IMR-90 (cell line): ENCODE results near the gene SMARCD1. TPM values are rescaled to one million over a fixed set of nuclear protein-coding genes. Genes with fewer than 3 reads are reported as not detected.

Experiments used
- ATAC-seq: fragments of 200-7000 bp; cut with Tn5 transposase; 2 replicates; pipeline ENCODE4 v1.9.1; 2020; ENCODE audit warnings: low read depth, mild to moderate bottlenecking, moderate library complexity
- BruUV-seq: library from RNA; stranded (reverse); fragments of 400-500 nt; replicated peaks from 2 replicates; lab custom pipeline; 2021; lab: Mats Ljungman, UMichigan
- CTCF ChIA-PET: fragments of 300-600 bp; formaldehyde crosslinking; extraction: SDS; loops from one replicate; lab custom pipeline; 2021; ENCODE audit warnings: antibody characterized with exemption; lab: Yijun Ruan, JAX
- POLR2A ChIA-PET: fragments of 300-600 bp; sonication (Branson Sonifier 250); formaldehyde crosslinking; loops from one replicate; lab custom pipeline; 2022; ENCODE audit warnings: antibody characterized with exemption; ENCODE audit not compliant: unreplicated experiment; lab: Charles Lee
- DNase-seq: peaks from one replicate; pipeline ENCODE4 v3.0.0; 2013
- H2AFZ ChIP-seq: replicated peaks from 2 replicates; pipeline ENCODE3; 2013; ENCODE audit warnings: low read length, mild to moderate bottlenecking; ENCODE audit not compliant: poor library complexity
- H2AK5ac ChIP-seq: 2 replicates; pipeline ENCODE4 v1.6.1; 2013; ENCODE audit warnings: low read depth, low read length, inconsistent platforms
- H2AK9ac ChIP-seq: replicated peaks from 2 replicates; pipeline ENCODE3; 2013; ENCODE audit warnings: mild to moderate bottlenecking, low read depth, low read length, moderate library complexity; ENCODE audit not compliant: poor library complexity
- H2BK120ac ChIP-seq: 2 replicates; pipeline ENCODE4 v1.6.1; 2013; ENCODE audit warnings: low read depth, low read length, inconsistent platforms
- H2BK15ac ChIP-seq: 3 replicates; pipeline ENCODE4 v1.6.1; 2013; ENCODE audit warnings: low read depth, low read length, inconsistent platforms
- H2BK20ac ChIP-seq: 2 replicates; pipeline ENCODE4 v1.6.1; 2013; ENCODE audit warnings: low read depth, mild to moderate bottlenecking, inconsistent platforms, low read length, moderate library complexity
- H2BK5ac ChIP-seq: 2 replicates; pipeline ENCODE4 v1.6.1; 2013; ENCODE audit warnings: mild to moderate bottlenecking, low read depth, low read length, inconsistent platforms; ENCODE audit not compliant: poor library complexity, severe bottlenecking
- H3K14ac ChIP-seq: replicated peaks from 2 replicates; pipeline ENCODE4 v1.6.1; 2013; ENCODE audit warnings: low read depth, low read length, inconsistent platforms
- H3K18ac ChIP-seq: 2 replicates; pipeline ENCODE4 v1.6.1; 2013; ENCODE audit warnings: low read depth, low read length, control low read depth
- H3K23ac ChIP-seq: 2 replicates; pipeline ENCODE4 v1.6.1; 2013; ENCODE audit warnings: low read depth, low read length, inconsistent platforms
- H3K27ac ChIP-seq: 2 replicates; pipeline ENCODE4 v1.5.1; 2013; ENCODE audit warnings: mild to moderate bottlenecking, control low read depth, low read length; ENCODE audit not compliant: insufficient read depth
- H3K27me3 ChIP-seq: 2 replicates; pipeline ENCODE4 v1.6.1; 2013; ENCODE audit warnings: low read length; ENCODE audit not compliant: control insufficient read depth, insufficient read depth
- H3K36me3 ChIP-seq: 2 replicates; pipeline ENCODE4 v1.6.1; 2013; ENCODE audit warnings: low read length, mixed read lengths; ENCODE audit not compliant: control insufficient read depth, insufficient read depth
- H3K4ac ChIP-seq: 2 replicates; pipeline ENCODE4 v1.6.1; 2013; ENCODE audit warnings: low read depth, low read length, inconsistent platforms
- H3K4me1 ChIP-seq: 2 replicates; pipeline ENCODE4 v1.6.1; 2013; ENCODE audit warnings: low read length, mixed read lengths; ENCODE audit not compliant: control insufficient read depth, insufficient read depth
- H3K4me2 ChIP-seq: 2 replicates; pipeline ENCODE4 v1.6.1; 2013; ENCODE audit warnings: low read depth, mild to moderate bottlenecking, control low read depth, low read length, moderate library complexity
- H3K4me3 ChIP-seq: 2 replicates; pipeline ENCODE4 v1.5.1; 2013; ENCODE audit warnings: low read depth, mild to moderate bottlenecking, control low read depth, low read length, moderate library complexity; ENCODE audit not compliant: insufficient read depth
- H3K56ac ChIP-seq: 2 replicates; pipeline ENCODE4 v1.6.1; 2013; ENCODE audit warnings: low read length, inconsistent platforms; ENCODE audit not compliant: insufficient read depth; ENCODE audit errors: extremely low read depth
- H3K79me1 ChIP-seq, 2 experiments: 2 replicates each; pipeline ENCODE4 v1.6.1; 2013; ENCODE audit warnings: low read length in 2 of 2, inconsistent platforms in 1 of 2, low read depth in 1 of 2
- H3K9ac ChIP-seq: 2 replicates; pipeline ENCODE4 v1.6.1; 2013; ENCODE audit warnings: low read depth, low read length, control low read depth
- H3K9me1 ChIP-seq: 2 replicates; pipeline ENCODE4 v1.6.1; 2013; ENCODE audit warnings: low read length, inconsistent platforms; ENCODE audit not compliant: insufficient read depth
- H3K9me3 ChIP-seq: 2 replicates; pipeline ENCODE4 v1.6.1; 2013; ENCODE audit warnings: low read length; ENCODE audit not compliant: control insufficient read depth, insufficient read depth
- H4K20me1 ChIP-seq: 2 replicates; pipeline ENCODE4 v1.6.1; 2013; ENCODE audit warnings: low read length, inconsistent platforms; ENCODE audit not compliant: insufficient read depth
- H4K5ac ChIP-seq: 2 replicates; pipeline ENCODE4 v1.6.1; 2013; ENCODE audit warnings: mild to moderate bottlenecking, low read depth, low read length, control low read depth
- H4K8ac ChIP-seq, 2 experiments: 2 replicates each; pipeline ENCODE4 v1.6.1; 2013; ENCODE audit warnings: low read depth in 2 of 2, low read length in 2 of 2, control low read depth in 1 of 2, inconsistent platforms in 1 of 2
- H4K91ac ChIP-seq: 2 replicates; pipeline ENCODE4 v1.6.1; 2013; ENCODE audit warnings: low read depth, low read length, inconsistent platforms; ENCODE audit not compliant: insufficient read depth
- BHLHE40 ChIP-seq: fragments of 150-350 bp; IDR thresholded peaks from 2 replicates; pipeline ENCODE4 v1.6.1; 2016; ENCODE audit warnings: mild to moderate bottlenecking, low read depth, low read length
- CEBPB ChIP-seq: IDR thresholded peaks from 2 replicates; pipeline ENCODE4 v1.6.1; 2012; ENCODE audit warnings: low read depth, low read length, improper control_type of control experiment
- CHD1 ChIP-seq: IDR thresholded peaks from 2 replicates; pipeline ENCODE4 v1.6.1; 2012; ENCODE audit warnings: low read depth, low read length, improper control_type of control experiment
- CTCF ChIP-seq: conservative IDR thresholded peaks from 2 replicates; pipeline ENCODE4 v1.5.1; 2012; ENCODE audit warnings: mild to moderate bottlenecking, low read depth, low read length, improper control_type of control experiment
- FOS ChIP-seq: fragments of 150-350 bp; IDR thresholded peaks from 2 replicates; pipeline ENCODE4 v1.6.1; 2016; ENCODE audit warnings: low read depth, low read length
- MAFK ChIP-seq: IDR thresholded peaks from 2 replicates; pipeline ENCODE4 v1.6.1; 2012; ENCODE audit warnings: low read depth, low read length, improper control_type of control experiment
- MAZ ChIP-seq: IDR thresholded peaks from 2 replicates; pipeline ENCODE4 v1.6.1; 2012; ENCODE audit warnings: low read depth, mild to moderate bottlenecking, low read length, improper control_type of control experiment, moderate library complexity, borderline replicate concordance
- MXI1 ChIP-seq: IDR thresholded peaks from 2 replicates; pipeline ENCODE4 v1.6.1; 2012; ENCODE audit warnings: low read depth, mild to moderate bottlenecking, low read length, moderate library complexity, borderline replicate concordance
- NFE2L2 ChIP-seq: fragments of 150-350 bp; IDR thresholded peaks from 2 replicates; pipeline ENCODE4 v1.6.1; 2016; ENCODE audit warnings: low read depth, mild to moderate bottlenecking, low read length
- POLR2A ChIP-seq: IDR thresholded peaks from 2 replicates; pipeline ENCODE4 v1.6.1; 2012; ENCODE audit warnings: mild to moderate bottlenecking, low read depth, low read length
- RAD21 ChIP-seq: IDR thresholded peaks from 2 replicates; pipeline ENCODE4 v1.6.1; 2012; ENCODE audit warnings: low read length, improper control_type of control experiment
- RCOR1 ChIP-seq: IDR thresholded peaks from 2 replicates; pipeline ENCODE4 v1.6.1; 2012; ENCODE audit warnings: mild to moderate bottlenecking, low read length, improper control_type of control experiment; ENCODE audit not compliant: insufficient replicate concordance
- RFX5 ChIP-seq: IDR thresholded peaks from 2 replicates; pipeline ENCODE4 v1.8.0; 2012; ENCODE audit warnings: low read depth, mild to moderate bottlenecking, low read length, moderate library complexity
- SMC3 ChIP-seq: fragments of 150-350 bp; IDR thresholded peaks from 2 replicates; pipeline ENCODE4 v1.6.1; 2016; ENCODE audit warnings: low read depth, mild to moderate bottlenecking, antibody characterized with exemption, low read length, moderate library complexity
- WGBS, 2 experiments: methylation state at CpG; one replicate each; pipeline versions ENCODE4 v1.1.5 to v1.1.7; 2013; ENCODE audit warnings: missing lambda C conversion rate in 2 of 2; ENCODE audit not compliant: insufficient read length in 1 of 2; ENCODE audit errors: extremely low coverage in 2 of 2; 5-methylcytosine and 5-hydroxymethylcytosine counted together
- dilution Hi-C: fragments of 300-500 bp; cut with HindIII; formaldehyde crosslinking; loops from one replicate; pipeline ENCODE4 v1.14.3; 2018; ENCODE audit warnings: low sequenced_read_pairs; ENCODE audit not compliant: unreplicated experiment
- in situ Hi-C: fragments of 300-500 bp; cut with MboI; formaldehyde crosslinking; loops from 3 replicates; pipeline ENCODE4 v1.14.3; 2019; ENCODE audit warnings: low sequenced_read_pairs, inconsistent platforms, mixed read lengths
- intact Hi-C: fragments of 100-400 bp; cut with micrococcal nuclease; formaldehyde crosslinking; loops from 2 replicates; pipeline ENCODE4 v1.10.0; 2022
- polyA plus RNA-seq, 3 experiments: library from polyadenylated mRNA; depleted of rRNA; stranded (reverse); fragments of >200 nt; gene quantifications; 2 replicates each; pipeline ENCODE4 v1.2.3, GENCODE V29; 2012; ENCODE audit warnings: low replicate concordance in 1 of 3
- total RNA-seq: library from RNA; depleted of rRNA; stranded (reverse); fragments of >200 nt; gene quantifications from 2 replicates; pipeline ENCODE4 v1.2.3, GENCODE V29; 2012
- TF ChIP-seq, protein P1 (sequence below): fragments of 150-350 bp; IDR thresholded peaks from 2 replicates; pipeline ENCODE4 v1.6.1; 2017; ENCODE audit warnings: mild to moderate bottlenecking, antibody characterized with exemption, low read length, low read depth

Gene SMARCD1
- total and polyA plus RNA-seq, 2 of the 4 experiments (the other 2 are of a cell fraction): 28.1 to 47.9 TPM

- dilution Hi-C loops (no loop called here), in situ Hi-C loops (no loop called here), intact Hi-C loops (no loop called here)
- no peak overlapping the region for H4K8ac ChIP-seq
- H4K5ac ChIP-seq: no peak overlapping the region
- no peak for DNase-seq
- H3K4me3 ChIP-seq: no peak overlapping the region
- H2BK120ac ChIP-seq: no peak overlapping the region
- no peak overlapping the region for H3K4me2 ChIP-seq
- peaks cover 4% of the 10 kb centered on the region; the same call in 1 of the 2 replicates for H3K27me3 ChIP-seq
- no peak overlapping the region for H2BK15ac ChIP-seq
- no TSS peak for BruUV-seq
- H2BK20ac ChIP-seq: no peak overlapping the region
- CTCF ChIA-PET: no interaction called here
- peaks cover 5% of the 10 kb centered on the region; the same call in 1 of the 2 replicates for H3K36me3 ChIP-seq
- H3K18ac ChIP-seq: no peak overlapping the region
- peaks cover 11% of the 10 kb centered on the region for H3K4me1 ChIP-seq
- no peak overlapping the region for H3K23ac ChIP-seq
- H3K14ac ChIP-seq: no peak overlapping the region
- H3K9me1 ChIP-seq: peaks cover 4% of the 10 kb centered on the region
- no peak overlapping the region for H2BK5ac ChIP-seq
- H3K27ac ChIP-seq: no peak overlapping the region
- no peak overlapping the region for H2AK5ac ChIP-seq
- ATAC-seq: no peak
- no peak overlapping the region for H3K4ac ChIP-seq
- H2AK9ac ChIP-seq: no peak overlapping the region
- no peak overlapping the region for H3K56ac ChIP-seq
- whole genome bisulfite sequencing, 2 experiments: 80% methylated on average over 5 of the region's 12 CpGs; no CpG with 5 or more reads in 1 of the 2 experiments
- no peak overlapping the region for H2AFZ ChIP-seq
- H4K20me1 ChIP-seq: no peaks in the 10 kb centered on the region
- POLR2A ChIA-PET: no interaction called here
- TF ChIP-seq NFE2L2 (no peak), MXI1 (no peak), RFX5 (no peak), FOS (no peak), RCOR1 (no peak), SMC3 (no peak), CTCF (no peak), MAFK (no peak), POLR2A (no peak), CHD1 (no peak), RAD21 (no peak), BHLHE40 (no peak), MAZ (no peak), CEBPB (no peak)
- TF ChIP-seq, protein P1, sequence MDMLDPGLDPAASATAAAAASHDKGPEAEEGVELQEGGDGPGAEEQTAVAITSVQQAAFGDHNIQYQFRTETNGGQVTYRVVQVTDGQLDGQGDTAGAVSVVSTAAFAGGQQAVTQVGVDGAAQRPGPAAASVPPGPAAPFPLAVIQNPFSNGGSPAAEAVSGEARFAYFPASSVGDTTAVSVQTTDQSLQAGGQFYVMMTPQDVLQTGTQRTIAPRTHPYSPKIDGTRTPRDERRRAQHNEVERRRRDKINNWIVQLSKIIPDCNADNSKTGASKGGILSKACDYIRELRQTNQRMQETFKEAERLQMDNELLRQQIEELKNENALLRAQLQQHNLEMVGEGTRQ: no peak
- no peak overlapping the region for H3K9ac ChIP-seq
- no peak overlapping the region for H4K91ac ChIP-seq
- H3K79me1 ChIP-seq: no peaks in the 10 kb centered on the region
- H3K9me3 ChIP-seq: no peaks in the 10 kb centered on the region
Measured at GRCh38 chr12:50105913-50106450, 20.8 kb downstream of the SMARCD1 start.
